Measurements from ENCODE around the gene ALKBH7. TPM values are rescaled to one million over a fixed set of nuclear protein-coding genes. Genes with fewer than 3 reads are reported as not detected.
"Not testable (repeated sequence)": the region's sequence is repeated elsewhere in the genome, so short reads cannot be mapped to it uniquely, and the experiment has no call there.

ALKBH7 gene
- total RNA-seq, 1 experiment from 2014 or later: 48.4 TPM

- Histone ChIP-seq H3K9me3 (no peaks in the 10 kb centered on the region), H3K36me3 (peaks cover 13% of the 10 kb centered on the region; the same call in 1 of the 2 replicates), H3K4me3 (no peak overlapping the region), H3K27me3 (no peaks in the 10 kb centered on the region)
- no peak for DNase-seq
Observed at GRCh38 chr19:6381030-6381750, 8.6 kb downstream of the ALKBH7 start.

GRCh38 chr19:6383188-6383587 is 10.6 kb downstream of the ALKBH7 start:
- no peaks in the 10 kb centered on the region for H3K27me3 ChIP-seq
- H3K4me3 ChIP-seq: no peak overlapping the region
- DNase-seq: no peak
- H3K9me3 ChIP-seq: no peaks in the 10 kb centered on the region
- peaks cover 13% of the 10 kb centered on the region; the same call in 1 of the 2 replicates for H3K36me3 ChIP-seq

- H3K36me3 ChIP-seq: peaks cover 19% of the 10 kb centered on the region; the same call in 1 of the 2 replicates
Observed at GRCh38 chr19:6384381-6384780, 11.8 kb downstream of the ALKBH7 start.

GRCh38 chr19:6387372-6387771 is 14.8 kb downstream of the ALKBH7 start:
- Histone ChIP-seq H3K36me3 (peaks cover 12% of the 10 kb centered on the region), H3K9me3 (no peaks in the 10 kb centered on the region), H3K27me3 (no peaks in the 10 kb centered on the region), H3K4me3 (no peak overlapping the region)
- no peak for DNase-seq

More at GRCh38 chr19:6384381-6384780, 11.8 kb downstream of the ALKBH7 start:
- no peaks in the 10 kb centered on the region for H3K9me3 ChIP-seq
- H3K4me3 ChIP-seq: no peak overlapping the region
- H3K27me3 ChIP-seq: no peaks in the 10 kb centered on the region
- DNase-seq: no peak

GRCh38 chr19:6392221-6393073 is 19.9 kb downstream of the ALKBH7 start:
- no peak for DNase-seq
- H3K27me3 ChIP-seq: no peaks in the 10 kb centered on the region
- H3K36me3 ChIP-seq: peaks cover 12% of the 10 kb centered on the region
- peak overlapping the region; percentile 78 for H3K4me3 ChIP-seq
- no peaks in the 10 kb centered on the region for H3K9me3 ChIP-seq

GRCh38 chr19:6393074-6393982 is 20.7 kb downstream of the ALKBH7 start, which contains the start of gene GTF2F1:
Gene GTF2F1, minus strand, starts transcription at chr19:6393164. Its CDS starts 169 bp downstream, at chr19:6392995.
- peaks cover 12% of the 10 kb centered on the region for H3K36me3 ChIP-seq
- peak; percentile 85 for DNase-seq
- H3K27me3 ChIP-seq: no peaks in the 10 kb centered on the region

GRCh38 chr19:6393983-6394412 is 21.4 kb downstream of the ALKBH7 start:
- no peak for DNase-seq
- no peaks in the 10 kb centered on the region for H3K9me3 ChIP-seq
- peaks cover 9% of the 10 kb centered on the region for H3K36me3 ChIP-seq
- H3K27me3 ChIP-seq: no peaks in the 10 kb centered on the region
- H3K4me3 ChIP-seq: peak overlapping the region; percentile 78

More at GRCh38 chr19:6393074-6393982, 20.7 kb downstream of the ALKBH7 start, which contains the start of gene GTF2F1:
- H3K4me3 ChIP-seq: peak within 1 kb of the TSS; percentile 78
- no peaks in the 10 kb centered on the region for H3K9me3 ChIP-seq

GRCh38 chr19:6394831-6395230 is 22.2 kb downstream of the ALKBH7 start:
- Histone ChIP-seq H3K9me3 (no peaks in the 10 kb centered on the region), H3K27me3 (no peaks in the 10 kb centered on the region), H3K36me3 (peaks cover 6% of the 10 kb centered on the region), H3K4me3 (no peak overlapping the region)
- DNase-seq: no peak

- no peak for DNase-seq
Observed at GRCh38 chr19:6396305-6396704, 23.7 kb downstream of the ALKBH7 start.

GRCh38 chr19:6400062-6400944 is 27.7 kb downstream of the ALKBH7 start:
- not testable (repeated sequence) for H3K36me3 ChIP-seq, DNase-seq, H3K27me3 ChIP-seq, H3K4me3 ChIP-seq, H3K9me3 ChIP-seq

More at GRCh38 chr19:6396305-6396704, 23.7 kb downstream of the ALKBH7 start:
- no peak overlapping the region for H3K4me3 ChIP-seq
- H3K27me3 ChIP-seq: no peaks in the 10 kb centered on the region
- no peaks in the 10 kb centered on the region for H3K9me3 ChIP-seq
- peaks cover 6% of the 10 kb centered on the region for H3K36me3 ChIP-seq

- H3K36me3 ChIP-seq: no peaks in the 10 kb centered on the region
- H3K4me3 ChIP-seq: no peak overlapping the region
- H3K9me3 ChIP-seq: no peaks in the 10 kb centered on the region
- DNase-seq: no peak
- H3K27me3 ChIP-seq: no peaks in the 10 kb centered on the region
Observed at GRCh38 chr19:6402058-6402457, 29.5 kb downstream of the ALKBH7 start.

- H3K9me3 ChIP-seq: no peaks in the 10 kb centered on the region
- H3K27me3 ChIP-seq: no peaks in the 10 kb centered on the region
- no peaks in the 10 kb centered on the region for H3K36me3 ChIP-seq
- DNase-seq: no peak
- no peak overlapping the region for H3K4me3 ChIP-seq
Observed at GRCh38 chr19:6402837-6403608, 30.4 kb downstream of the ALKBH7 start.

GRCh38 chr19:6406401-6406800 is 33.8 kb downstream of the ALKBH7 start:
- no peak for DNase-seq
- Histone ChIP-seq H3K27me3 (no peaks in the 10 kb centered on the region), H3K36me3 (no peaks in the 10 kb centered on the region), H3K4me3 (no peak overlapping the region), H3K9me3 (no peaks in the 10 kb centered on the region)

GRCh38 chr19:6409346-6409745 is 36.8 kb downstream of the ALKBH7 start:
- Histone ChIP-seq H3K9me3 (no peaks in the 10 kb centered on the region), H3K36me3 (peaks cover 2% of the 10 kb centered on the region; the same call in 1 of the 2 replicates), H3K4me3 (no peak overlapping the region), H3K27me3 (no peaks in the 10 kb centered on the region)
- DNase-seq: no peak

- Histone ChIP-seq H3K4me3 (no peak overlapping the region), H3K27me3 (no peaks in the 10 kb centered on the region)
Observed at GRCh38 chr19:6412061-6412446, 39.5 kb downstream of the ALKBH7 start.

More at GRCh38 chr19:6412061-6412446, 39.5 kb downstream of the ALKBH7 start:
- DNase-seq: no peak
- no peaks in the 10 kb centered on the region for H3K9me3 ChIP-seq
- peaks cover 10% of the 10 kb centered on the region for H3K36me3 ChIP-seq
